HL-60/S4 treated with phorbol 12-myristate 13-acetate at 8.2 ng/mL for 4 days and 3 days (cell line): ENCODE results near the gene ZDBF2.
"Not testable (repeated sequence)": the region's sequence is repeated elsewhere in the genome, so short reads cannot be mapped to it uniquely, and the experiment has no call there.

Experiments used
- in situ Hi-C: fragments of 300-500 bp; cut with MboI; formaldehyde crosslinking; loops from 2 replicates; pipeline ENCODE4 v1.15.0; 2022; ENCODE audit warnings: low sequenced_read_pairs

ZDBF2 gene

GRCh38 chr2:206274434-206275311 is at the start of gene ZDBF2:
TSS of gene ZDBF2 (plus strand) at chr2:206274663. CDS start at chr2:206281850, 7,187 bp downstream.
- in situ Hi-C loops, result no loop called here

- in situ Hi-C loops, result no loop called here
Observed at GRCh38 chr2:206225435-206226232, 48.8 kb upstream of the ZDBF2 start.

- in situ Hi-C loops, result not testable (repeated sequence)
Observed at GRCh38 chr2:206228636-206229035, 45.8 kb upstream of the ZDBF2 start.

- in situ Hi-C loops, result no loop called here
Observed at GRCh38 chr2:206229642-206230041, 44.8 kb upstream of the ZDBF2 start.

- in situ Hi-C loops, result no loop called here
Observed at GRCh38 chr2:206230060-206230762, 44.3 kb upstream of the ZDBF2 start.

- in situ Hi-C loops, result no loop called here
Observed at GRCh38 chr2:206231669-206232286, 42.7 kb upstream of the ZDBF2 start.

- in situ Hi-C loops, result no loop called here
Observed at GRCh38 chr2:206232287-206233035, 42.0 kb upstream of the ZDBF2 start.

- in situ Hi-C loops, result no loop called here
Observed at GRCh38 chr2:206239157-206239556, 35.3 kb upstream of the ZDBF2 start.

- in situ Hi-C loops, result no loop called here
Observed at GRCh38 chr2:206240327-206240726, 34.1 kb upstream of the ZDBF2 start.

- in situ Hi-C loops, result no loop called here
Observed at GRCh38 chr2:206241736-206242135, 32.7 kb upstream of the ZDBF2 start.

GRCh38 chr2:206245265-206245672 is 29.2 kb upstream of the ZDBF2 start:
- in situ Hi-C loops, result no loop called here

GRCh38 chr2:206250041-206250897 is 24.2 kb upstream of the ZDBF2 start:
- in situ Hi-C loops, result no loop called here

- in situ Hi-C loops, result no loop called here
Observed at GRCh38 chr2:206253125-206253776, 21.2 kb upstream of the ZDBF2 start.

- in situ Hi-C loops, result no loop called here
Observed at GRCh38 chr2:206253777-206254166, 20.7 kb upstream of the ZDBF2 start.

GRCh38 chr2:206255003-206255402 is 19.5 kb upstream of the ZDBF2 start:
- in situ Hi-C loops, result no loop called here

- in situ Hi-C loops, result no loop called here
Observed at GRCh38 chr2:206256706-206257205, 17.7 kb upstream of the ZDBF2 start.

GRCh38 chr2:206257350-206257749 is 17.1 kb upstream of the ZDBF2 start:
- in situ Hi-C loops, result no loop called here

- in situ Hi-C loops, result no loop called here
Observed at GRCh38 chr2:206257861-206258260, 16.6 kb upstream of the ZDBF2 start.
